A549 (cell line): ENCODE results near the gene ITGAX. TPM values are rescaled to one million over a fixed set of nuclear protein-coding genes. Genes with fewer than 3 reads are reported as not detected.
A peak's percentile ranks its signal among the peaks of the same experiment; 100 is the strongest.

Source experiments
- ATAC-seq, 2 experiments: fragments of 200-7000 bp in 1 of 2; fragments of >200 bp in 1 of 2; cut with Nextera tagmentation in 1 of 2; cut with Tn5 transposase in 1 of 2; 3 replicates each; pipeline versions ENCODE4 v1.8.0 to v1.9.1; 2018 to 2020; ENCODE audit warnings: mild to moderate bottlenecking in 1 of 2, moderate library complexity in 1 of 2
- CTCF ChIA-PET: fragments of 300-600 bp; sonication (Branson Sonifier 250); formaldehyde crosslinking; extraction: SDS; loops from one replicate; lab custom pipeline; 2021; ENCODE audit warnings: antibody characterized with exemption, inconsistent platforms; lab: Yijun Ruan, JAX
- POLR2A ChIA-PET: fragments of 350-600 bp; formaldehyde crosslinking; extraction: SDS; loops from one replicate; lab custom pipeline; 2021; ENCODE audit warnings: antibody characterized with exemption, inconsistent platforms; lab: Yijun Ruan, JAX
- DNase-seq, 2 experiments: peaks; one replicate each; pipeline versions ENCODE4 v3.0.0 to v3.0.0-alpha.2; 2011 to 2016; ENCODE audit warnings: low read depth in 1 of 2, low spot score in 1 of 2
- FAIRE-seq: peaks from 2 replicates; lab custom pipeline; 2011; peaks lifted over from hg19 to GRCh38; lab: Jason Lieb, UNC
- H3K27ac ChIP-seq, 2 experiments: fragments of >200 bp; sonication (Bioruptor Twin); formaldehyde crosslinking; 3 replicates each; pipeline ENCODE4 v1.5.1; 2016 to 2017
- H3K4me1 ChIP-seq: fragments of >200 bp; sonication (Bioruptor Twin); formaldehyde crosslinking; 3 replicates; pipeline ENCODE4 v1.6.1; 2016
- H3K4me2 ChIP-seq: fragments of >200 bp; sonication (Bioruptor Twin); formaldehyde crosslinking; 3 replicates; pipeline ENCODE4 v1.6.1; 2016
- H3K4me3 ChIP-seq: fragments of >200 bp; sonication (Bioruptor Twin); formaldehyde crosslinking; 3 replicates; pipeline ENCODE4 v1.5.1; 2016
- H3K9me3 ChIP-seq: fragments of >200 bp; sonication (Bioruptor Twin); formaldehyde crosslinking; 3 replicates; pipeline ENCODE4 v1.6.1; 2016
- CEBPB ChIP-seq, 2 experiments: fragments of >200 bp in 1 of 2; sonication (Bioruptor Twin) in 1 of 2; formaldehyde crosslinking in 1 of 2; IDR thresholded peaks; 2 replicates each; pipeline ENCODE4 v1.6.1; 2012 to 2016
- EHMT2 ChIP-seq: fragments of 200-600 bp; sonication (generic); IDR thresholded peaks from 2 replicates; pipeline ENCODE4 v1.6.1; 2016; ENCODE audit warnings: antibody characterized with exemption, low read depth, mild to moderate bottlenecking, moderate library complexity
- ESRRA ChIP-seq: fragments of 150-350 bp; IDR thresholded peaks from 2 replicates; pipeline ENCODE4 v1.6.1; 2014; ENCODE audit warnings: mild to moderate bottlenecking, low read length, borderline replicate concordance
- FOSB ChIP-seq: fragments of 250-450 bp; sonication (Bioruptor Pico); IDR thresholded peaks from 2 replicates; pipeline ENCODE4 v1.5.0; 2020; ENCODE audit warnings: mild to moderate bottlenecking, moderate library complexity
- FOXS1 ChIP-seq: fragments of 250-450 bp; sonication (Bioruptor Pico); IDR thresholded peaks from 2 replicates; pipeline ENCODE4 v1.5.0; 2020; ENCODE audit warnings: mild to moderate bottlenecking, moderate library complexity
- HEYL ChIP-seq: fragments of 250-450 bp; sonication (Bioruptor Pico); IDR thresholded peaks from 2 replicates; pipeline ENCODE4 v1.8.0; 2021; ENCODE audit warnings: mild to moderate bottlenecking, moderate library complexity
- HOXA7 ChIP-seq: fragments of 250-450 bp; sonication (Bioruptor Pico); IDR thresholded peaks from 2 replicates; pipeline ENCODE4 v1.5.0; 2020; ENCODE audit warnings: mild to moderate bottlenecking, moderate library complexity
- JUN ChIP-seq, 2 experiments: fragments of >200 bp; sonication (Bioruptor Twin); formaldehyde crosslinking; IDR thresholded peaks; 2 replicates in 1 of 2; 3 replicates in 1 of 2; pipeline ENCODE4 v1.6.1; 2016 to 2017
- KDM5A ChIP-seq: fragments of 200-600 bp; sonication (generic); IDR thresholded peaks from 2 replicates; pipeline ENCODE4 v1.6.1; 2016; ENCODE audit warnings: antibody characterized with exemption, mild to moderate bottlenecking
- MAFK ChIP-seq: fragments of 450-650 bp; IDR thresholded peaks from 2 replicates; pipeline ENCODE4 v1.6.1; 2014; ENCODE audit not compliant: partially characterized antibody
- MAZ ChIP-seq: fragments of 150-350 bp; IDR thresholded peaks from 2 replicates; pipeline ENCODE4 v1.6.1; 2014; ENCODE audit warnings: antibody characterized with exemption, low read depth, low read length, borderline replicate concordance
- MYC ChIP-seq: IDR thresholded peaks from 2 replicates; pipeline ENCODE4 v1.6.1; 2012; ENCODE audit warnings: mild to moderate bottlenecking, inconsistent platforms, low read length, improper control_type of control experiment, borderline replicate concordance
- NPAS2 ChIP-seq: fragments of 250-450 bp; sonication (Bioruptor Pico); IDR thresholded peaks from 2 replicates; pipeline ENCODE4 v1.8.0; 2022; ENCODE audit warnings: mild to moderate bottlenecking, moderate library complexity, borderline replicate concordance
- NR3C1 ChIP-seq: fragments of >200 bp; sonication (Bioruptor Twin); formaldehyde crosslinking; IDR thresholded peaks from 3 replicates; pipeline ENCODE4 v1.6.1; 2017
- PHF8 ChIP-seq: fragments of 200-600 bp; sonication (generic); IDR thresholded peaks from 2 replicates; pipeline ENCODE4 v1.6.1; 2016; ENCODE audit warnings: low read depth, mild to moderate bottlenecking, antibody characterized with exemption, moderate library complexity, borderline replicate concordance
- POLR2AphosphoS2 ChIP-seq: conservative IDR thresholded peaks from 2 replicates; pipeline ENCODE4 v1.6.1; 2012; ENCODE audit warnings: low read length, improper control_type of control experiment, inconsistent platforms
- RAD21 ChIP-seq, 2 experiments: fragments of >200 bp in 1 of 2; sonication (Bioruptor Twin) in 1 of 2; formaldehyde crosslinking in 1 of 2; IDR thresholded peaks in 1 of 2; conservative IDR thresholded peaks in 1 of 2; 2 replicates in 1 of 2; 3 replicates in 1 of 2; pipeline ENCODE4 v1.6.1; 2012 to 2018; ENCODE audit warnings: inconsistent platforms in 1 of 2
- RCOR1 ChIP-seq: fragments of 150-350 bp; IDR thresholded peaks from 2 replicates; pipeline ENCODE4 v1.6.1; 2014; ENCODE audit warnings: antibody characterized with exemption, low read length, low read depth
- SMC3 ChIP-seq: fragments of >200 bp; sonication (Bioruptor Twin); formaldehyde crosslinking; IDR thresholded peaks from 3 replicates; pipeline ENCODE4 v1.6.1; 2018; ENCODE audit warnings: inconsistent platforms
- SREBF2 ChIP-seq: fragments of 450-650 bp; IDR thresholded peaks from 2 replicates; pipeline ENCODE4 v1.6.1; 2014; ENCODE audit warnings: mild to moderate bottlenecking, moderate library complexity
- TP53 ChIP-seq: fragments of 250-450 bp; sonication (Bioruptor Pico); IDR thresholded peaks from 2 replicates; pipeline ENCODE4 v1.5.0; 2021; ENCODE audit warnings: mild to moderate bottlenecking, moderate library complexity
- ZFP36 ChIP-seq: fragments of 450-650 bp; IDR thresholded peaks from 2 replicates; pipeline ENCODE4 v1.6.1; 2014; ENCODE audit warnings: borderline replicate concordance; ENCODE audit not compliant: partially characterized antibody
- ZNF302 ChIP-seq: fragments of 250-450 bp; sonication (Bioruptor Pico); IDR thresholded peaks from 2 replicates; pipeline ENCODE4 v1.9.0; 2021; ENCODE audit warnings: inconsistent platforms, mild to moderate bottlenecking, moderate library complexity
- WGBS: methylation state at CpG from one replicate; pipeline ENCODE4 v1.1.6; 2017; ENCODE audit errors: missing lambda C conversion rate; 5-methylcytosine and 5-hydroxymethylcytosine counted together
- polyA plus RNA-seq, 4 experiments: library from polyadenylated mRNA; depleted of rRNA in 3 of 4; stranded (reverse); fragments of >200 nt; fragmentation: RNase III in 1 of 4; extraction: RNeasy Plus Mini Kit Qiagen cat#74134 plus additional on column Dnase treatment in 1 of 4; gene quantifications; 2 replicates in 3 of 4; 3 replicates in 1 of 4; pipeline ENCODE4 v1.2.3, GENCODE V29; 2011 to 2017
- TF ChIP-seq, protein P1 (sequence below): fragments of 150-350 bp; IDR thresholded peaks from 2 replicates; pipeline ENCODE4 v1.6.1; 2014; ENCODE audit warnings: low read depth, mild to moderate bottlenecking, low read length
- TF ChIP-seq, protein P2 (sequence below): fragments of >200 bp; sonication (Bioruptor Twin); formaldehyde crosslinking; IDR thresholded peaks from 3 replicates; pipeline ENCODE4 v1.5.1; 2016
- TF ChIP-seq, protein P3 (sequence below): fragments of 200-600 bp; sonication (generic); IDR thresholded peaks from 2 replicates; pipeline ENCODE4 v1.6.1; 2016; ENCODE audit warnings: antibody characterized with exemption, mild to moderate bottlenecking, moderate library complexity
- TF ChIP-seq, protein P4 (sequence below): fragments of 250-450 bp; sonication (Bioruptor Pico); IDR thresholded peaks from 2 replicates; pipeline ENCODE4 v1.5.0; 2021; ENCODE audit warnings: mild to moderate bottlenecking, moderate library complexity, borderline replicate concordance

Gene ITGAX
- polyA plus RNA-seq, 2 of the 4 experiments (the other 2 are of a cell fraction) = 0.49 to 0.87 TPM

DNA sequence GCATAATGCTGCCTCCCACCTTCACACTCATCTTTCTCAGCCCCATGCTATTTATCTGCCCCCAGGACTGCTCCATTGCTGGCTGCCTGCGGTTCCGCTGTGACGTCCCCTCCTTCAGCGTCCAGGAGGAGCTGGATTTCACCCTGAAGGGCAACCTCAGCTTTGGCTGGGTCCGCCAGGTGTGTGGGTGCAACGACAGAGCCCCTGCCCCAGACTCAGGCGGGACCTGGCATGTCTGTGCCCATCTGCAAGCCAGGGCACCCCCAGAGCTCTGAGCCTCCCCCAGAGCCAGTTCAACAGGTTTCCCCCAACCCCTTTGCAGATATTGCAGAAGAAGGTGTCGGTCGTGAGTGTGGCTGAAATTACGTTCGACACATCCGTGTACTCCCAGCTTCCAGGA, 25.2 kb downstream of the ITGAX start:
- no peak overlapping the region for H3K27ac ChIP-seq
- POLR2A ChIA-PET = no interaction called here
- no peak for FAIRE-seq
- no peaks in the 10 kb centered on the region for H3K9me3 ChIP-seq
- WGBS = 80% methylated on average over 11 of the region's 12 CpGs
- H3K4me3 ChIP-seq = no peak overlapping the region
- CTCF ChIA-PET = interaction anchor here (0.6 to 1.3 kb wide), 4 partner anchors 34 to 164 kb away, joined by 3 to 4 read pairs (median 3); no protein-coding TSS in a partner anchor
- TF ChIP-seq FOXS1 (CRISPR knock-in tag) (no peak), JUN (IDR thresholded peaks at IDR 0.05) (no peak), EHMT2 (no peak), SREBF2 (no peak)
- no peak for ATAC-seq
- no peak overlapping the region for H3K4me2 ChIP-seq
- no peak for DNase-seq
- H3K4me1 ChIP-seq = no peaks in the 10 kb centered on the region

DNA sequence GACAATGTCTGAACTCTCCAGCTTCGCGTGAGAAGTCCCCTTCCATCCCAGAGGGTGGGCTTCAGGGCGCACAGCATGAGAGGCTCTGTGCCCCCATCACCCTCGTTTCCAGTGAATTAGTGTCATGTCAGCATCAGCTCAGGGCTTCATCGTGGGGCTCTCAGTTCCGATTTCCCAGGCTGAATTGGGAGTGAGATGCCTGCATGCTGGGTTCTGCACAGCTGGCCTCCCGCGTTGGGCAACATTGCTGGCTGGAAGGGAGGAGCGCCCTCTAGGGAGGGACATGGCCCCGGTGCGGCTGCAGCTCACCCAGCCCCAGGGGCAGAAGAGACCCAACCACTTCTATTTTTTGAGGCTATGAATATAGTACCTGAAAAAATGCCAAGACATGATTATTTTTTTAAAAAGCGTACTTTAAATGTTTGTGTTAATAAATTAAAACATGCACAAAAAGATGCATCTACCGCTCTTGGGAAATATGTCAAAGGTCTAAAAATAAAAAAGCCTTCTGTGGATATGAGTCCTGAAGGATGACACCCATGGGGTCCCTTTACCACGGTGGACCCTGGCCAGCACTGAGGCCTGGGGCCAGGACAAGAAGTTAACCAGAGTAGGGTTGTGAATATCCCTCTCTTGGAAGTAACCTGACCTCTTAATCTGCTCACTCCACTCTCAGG, 27.6 kb downstream of the ITGAX start:
- TF ChIP-seq CEBPB (IDR thresholded peaks at IDR 0.05) (peak in 1 of 2 experiments; percentile 80; a peak in 2 of 4 replicates), FOSB (CRISPR knock-in tag) (no peak), JUN (IDR thresholded peaks at IDR 0.05) (no peak), HEYL (CRISPR knock-in tag) (no peak), ZNF302 (CRISPR knock-in tag) (no peak), SMC3 (peak; percentile 48; the same call in 2 of the 3 replicates), RCOR1 (no peak), TP53 (no peak), MAFK (peak; percentile 72), PHF8 (no peak), ESRRA (no peak), FOXS1 (CRISPR knock-in tag) (no peak), POLR2AphosphoS2 (no peak), ZFP36 (no peak), HOXA7 (CRISPR knock-in tag) (no peak), MYC (no peak), RAD21 (conservative IDR thresholded peaks at IDR 0.05 in 1 of 2, IDR thresholded peaks at IDR 0.05 in 1 of 2) (peak; percentile 61 to 68), NPAS2 (no peak), NR3C1 (no peak), MAZ (no peak), KDM5A (no peak)
- TF ChIP-seq, protein P1, sequence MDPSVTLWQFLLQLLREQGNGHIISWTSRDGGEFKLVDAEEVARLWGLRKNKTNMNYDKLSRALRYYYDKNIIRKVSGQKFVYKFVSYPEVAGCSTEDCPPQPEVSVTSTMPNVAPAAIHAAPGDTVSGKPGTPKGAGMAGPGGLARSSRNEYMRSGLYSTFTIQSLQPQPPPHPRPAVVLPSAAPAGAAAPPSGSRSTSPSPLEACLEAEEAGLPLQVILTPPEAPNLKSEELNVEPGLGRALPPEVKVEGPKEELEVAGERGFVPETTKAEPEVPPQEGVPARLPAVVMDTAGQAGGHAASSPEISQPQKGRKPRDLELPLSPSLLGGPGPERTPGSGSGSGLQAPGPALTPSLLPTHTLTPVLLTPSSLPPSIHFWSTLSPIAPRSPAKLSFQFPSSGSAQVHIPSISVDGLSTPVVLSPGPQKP = no peak
- TF ChIP-seq, protein P2, sequence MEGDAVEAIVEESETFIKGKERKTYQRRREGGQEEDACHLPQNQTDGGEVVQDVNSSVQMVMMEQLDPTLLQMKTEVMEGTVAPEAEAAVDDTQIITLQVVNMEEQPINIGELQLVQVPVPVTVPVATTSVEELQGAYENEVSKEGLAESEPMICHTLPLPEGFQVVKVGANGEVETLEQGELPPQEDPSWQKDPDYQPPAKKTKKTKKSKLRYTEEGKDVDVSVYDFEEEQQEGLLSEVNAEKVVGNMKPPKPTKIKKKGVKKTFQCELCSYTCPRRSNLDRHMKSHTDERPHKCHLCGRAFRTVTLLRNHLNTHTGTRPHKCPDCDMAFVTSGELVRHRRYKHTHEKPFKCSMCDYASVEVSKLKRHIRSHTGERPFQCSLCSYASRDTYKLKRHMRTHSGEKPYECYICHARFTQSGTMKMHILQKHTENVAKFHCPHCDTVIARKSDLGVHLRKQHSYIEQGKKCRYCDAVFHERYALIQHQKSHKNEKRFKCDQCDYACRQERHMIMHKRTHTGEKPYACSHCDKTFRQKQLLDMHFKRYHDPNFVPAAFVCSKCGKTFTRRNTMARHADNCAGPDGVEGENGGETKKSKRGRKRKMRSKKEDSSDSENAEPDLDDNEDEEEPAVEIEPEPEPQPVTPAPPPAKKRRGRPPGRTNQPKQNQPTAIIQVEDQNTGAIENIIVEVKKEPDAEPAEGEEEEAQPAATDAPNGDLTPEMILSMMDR = peak; percentile 70
- TF ChIP-seq, protein P3, sequence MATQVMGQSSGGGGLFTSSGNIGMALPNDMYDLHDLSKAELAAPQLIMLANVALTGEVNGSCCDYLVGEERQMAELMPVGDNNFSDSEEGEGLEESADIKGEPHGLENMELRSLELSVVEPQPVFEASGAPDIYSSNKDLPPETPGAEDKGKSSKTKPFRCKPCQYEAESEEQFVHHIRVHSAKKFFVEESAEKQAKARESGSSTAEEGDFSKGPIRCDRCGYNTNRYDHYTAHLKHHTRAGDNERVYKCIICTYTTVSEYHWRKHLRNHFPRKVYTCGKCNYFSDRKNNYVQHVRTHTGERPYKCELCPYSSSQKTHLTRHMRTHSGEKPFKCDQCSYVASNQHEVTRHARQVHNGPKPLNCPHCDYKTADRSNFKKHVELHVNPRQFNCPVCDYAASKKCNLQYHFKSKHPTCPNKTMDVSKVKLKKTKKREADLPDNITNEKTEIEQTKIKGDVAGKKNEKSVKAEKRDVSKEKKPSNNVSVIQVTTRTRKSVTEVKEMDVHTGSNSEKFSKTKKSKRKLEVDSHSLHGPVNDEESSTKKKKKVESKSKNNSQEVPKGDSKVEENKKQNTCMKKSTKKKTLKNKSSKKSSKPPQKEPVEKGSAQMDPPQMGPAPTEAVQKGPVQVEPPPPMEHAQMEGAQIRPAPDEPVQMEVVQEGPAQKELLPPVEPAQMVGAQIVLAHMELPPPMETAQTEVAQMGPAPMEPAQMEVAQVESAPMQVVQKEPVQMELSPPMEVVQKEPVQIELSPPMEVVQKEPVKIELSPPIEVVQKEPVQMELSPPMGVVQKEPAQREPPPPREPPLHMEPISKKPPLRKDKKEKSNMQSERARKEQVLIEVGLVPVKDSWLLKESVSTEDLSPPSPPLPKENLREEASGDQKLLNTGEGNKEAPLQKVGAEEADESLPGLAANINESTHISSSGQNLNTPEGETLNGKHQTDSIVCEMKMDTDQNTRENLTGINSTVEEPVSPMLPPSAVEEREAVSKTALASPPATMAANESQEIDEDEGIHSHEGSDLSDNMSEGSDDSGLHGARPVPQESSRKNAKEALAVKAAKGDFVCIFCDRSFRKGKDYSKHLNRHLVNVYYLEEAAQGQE = no peak
- TF ChIP-seq, protein P4, sequence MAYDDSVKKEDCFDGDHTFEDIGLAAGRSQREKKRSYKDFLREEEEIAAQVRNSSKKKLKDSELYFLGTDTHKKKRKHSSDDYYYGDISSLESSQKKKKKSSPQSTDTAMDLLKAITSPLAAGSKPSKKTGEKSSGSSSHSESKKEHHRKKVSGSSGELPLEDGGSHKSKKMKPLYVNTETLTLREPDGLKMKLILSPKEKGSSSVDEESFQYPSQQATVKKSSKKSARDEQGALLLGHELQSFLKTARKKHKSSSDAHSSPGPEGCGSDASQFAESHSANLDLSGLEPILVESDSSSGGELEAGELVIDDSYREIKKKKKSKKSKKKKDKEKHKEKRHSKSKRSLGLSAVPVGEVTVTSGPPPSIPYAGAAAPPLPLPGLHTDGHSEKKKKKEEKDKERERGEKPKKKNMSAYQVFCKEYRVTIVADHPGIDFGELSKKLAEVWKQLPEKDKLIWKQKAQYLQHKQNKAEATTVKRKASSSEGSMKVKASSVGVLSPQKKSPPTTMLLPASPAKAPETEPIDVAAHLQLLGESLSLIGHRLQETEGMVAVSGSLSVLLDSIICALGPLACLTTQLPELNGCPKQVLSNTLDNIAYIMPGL (CRISPR knock-in tag) = no peak
- TF ChIP-seq, all 56 proteins: peak for 5
- H3K4me2 ChIP-seq = no peak overlapping the region
- ChIA-PET POLR2A (interaction anchor here (1.2 kb wide), 1 partner anchor 202 kb away, joined by 12 read pairs; the partner anchor contains the start of gene FUS), CTCF (interaction anchor here (0.6 to 3.2 kb wide), 21 partner anchors 10 to 521 kb away, joined by 3 to 20 read pairs (median 4); partner anchors contain the start of genes ITGAD, PRSS8, PYCARD and VKORC1)
- peaks cover 14% of the 10 kb centered on the region; the same call in 2 of the 3 replicates for H3K4me1 ChIP-seq
- peak; percentile 68 to 90; a peak in 5 of 6 replicates for ATAC-seq
- H3K9me3 ChIP-seq = no peaks in the 10 kb centered on the region
- DNase-seq = peak; percentile 60 to 76
- no peak overlapping the region for H3K4me3 ChIP-seq
- 23% methylated on average over 14 of the region's 14 CpGs for WGBS
- H3K27ac ChIP-seq = no peak overlapping the region
- no peak for FAIRE-seq
